ENCODE data around the gene LYZL4.

The LYZL4 gene

GRCh38 chr3:42410370-42411131 lies at the start of gene LYZL4:
TSS of gene LYZL4 (minus strand) at chr3:42410610. CDS start at chr3:42407251, 3,359 bp downstream.
- no peak within 1 kb of the TSS for H3K4me3 ChIP-seq (ENCODE audit: low read depth, low read length)

- H3K4me3 ChIP-seq (ENCODE audit: low read depth, low read length), result no peak overlapping the region
These were observed 48.7 kb upstream of the LYZL4 start for GRCh38 chr3:42459151-42459550.

- no peak overlapping the region for H3K4me3 ChIP-seq (ENCODE audit: low read depth, low read length)
These were observed 45.8 kb upstream of the LYZL4 start for GRCh38 chr3:42456211-42456610.

- no peak overlapping the region for H3K4me3 ChIP-seq (ENCODE audit: low read depth, low read length)
These were observed 41.3 kb upstream of the LYZL4 start for GRCh38 chr3:42451546-42452230.

GRCh38 chr3:42451116-42451515 lies 40.7 kb upstream of the LYZL4 start:
- no peak overlapping the region for H3K4me3 ChIP-seq (ENCODE audit: low read depth, low read length)

GRCh38 chr3:42450567-42450966 lies 40.2 kb upstream of the LYZL4 start:
- no peak overlapping the region for H3K4me3 ChIP-seq (ENCODE audit: low read depth, low read length)

- H3K4me3 ChIP-seq (ENCODE audit: low read depth, low read length), result no peak overlapping the region
These were observed 37.1 kb upstream of the LYZL4 start for GRCh38 chr3:42447481-42447880.

- H3K4me3 ChIP-seq (ENCODE audit: low read depth, low read length), result no peak overlapping the region
These were observed 36.0 kb upstream of the LYZL4 start for GRCh38 chr3:42446111-42447050.

GRCh38 chr3:42443819-42444436 lies 33.5 kb upstream of the LYZL4 start:
- no peak overlapping the region for H3K4me3 ChIP-seq (ENCODE audit: low read depth, low read length)

- no peak overlapping the region for H3K4me3 ChIP-seq (ENCODE audit: low read depth, low read length)
These were observed 32.9 kb upstream of the LYZL4 start for GRCh38 chr3:42443292-42443691.

- no peak overlapping the region for H3K4me3 ChIP-seq (ENCODE audit: low read depth, low read length)
These were observed 32.2 kb upstream of the LYZL4 start for GRCh38 chr3:42442640-42443039.

GRCh38 chr3:42441791-42442190 lies 31.4 kb upstream of the LYZL4 start:
- H3K4me3 ChIP-seq (ENCODE audit: low read depth, low read length), result no peak overlapping the region

- H3K4me3 ChIP-seq (ENCODE audit: low read depth, low read length), result no peak overlapping the region
These were observed 30.5 kb upstream of the LYZL4 start for GRCh38 chr3:42440924-42441323.

- no peak overlapping the region for H3K4me3 ChIP-seq (ENCODE audit: low read depth, low read length)
These were observed 29.1 kb upstream of the LYZL4 start for GRCh38 chr3:42439261-42440115.

GRCh38 chr3:42438758-42439157 lies 28.3 kb upstream of the LYZL4 start:
- no peak overlapping the region for H3K4me3 ChIP-seq (ENCODE audit: low read depth, low read length)

GRCh38 chr3:42438193-42438592 lies 27.8 kb upstream of the LYZL4 start:
- H3K4me3 ChIP-seq (ENCODE audit: low read depth, low read length), result no peak overlapping the region

- H3K4me3 ChIP-seq (ENCODE audit: low read depth, low read length), result no peak overlapping the region
These were observed 24.5 kb upstream of the LYZL4 start for GRCh38 chr3:42434777-42435380.

GRCh38 chr3:42432485-42432884 lies 22.1 kb upstream of the LYZL4 start:
- no peak overlapping the region for H3K4me3 ChIP-seq (ENCODE audit: low read depth, low read length)

GRCh38 chr3:42430781-42431532 lies 20.5 kb upstream of the LYZL4 start:
- no peak overlapping the region for H3K4me3 ChIP-seq (ENCODE audit: low read depth, low read length)
